Measurements from ENCODE around the gene CMPK2. TPM values are rescaled to one million over a fixed set of nuclear protein-coding genes. Genes with fewer than 3 reads are reported as not detected.

CMPK2 gene
- polyA plus RNA-seq, 1 of the 3 experiments (the other 2 are of a cell fraction): 1.1 TPM

- no peak overlapping the region for H2AFZ ChIP-seq (ENCODE audit: low read depth)
- H3K79me2 ChIP-seq (ENCODE audit: insufficient read depth): no peaks in the 10 kb centered on the region
- H4K20me1 ChIP-seq (ENCODE audit: insufficient read depth): no peaks in the 10 kb centered on the region
- H3K9me2 ChIP-seq: no peaks in the 10 kb centered on the region
- TF ChIP-seq TAF1 (IDR thresholded peaks at IDR 0.05; ENCODE audit: borderline replicate concordance, low read depth, low read length): no peak
- no peak for TF ChIP-seq ELF1 (IDR thresholded peaks at IDR 0.05)
- TF ChIP-seq SMC3 (IDR thresholded peaks at IDR 0.05; ENCODE audit: low read depth, low read length): no peak
- TF ChIP-seq NFIC (IDR thresholded peaks at IDR 0.05; ENCODE audit: borderline replicate concordance): no peak
- TF ChIP-seq IRF3 (IDR thresholded peaks at IDR 0.05; ENCODE audit: low read depth, low read length): no peak
- no peak for TF ChIP-seq RCOR1 (IDR thresholded peaks at IDR 0.05; ENCODE audit: low read length)
- TF ChIP-seq EZH2phosphoT487 (IDR thresholded peaks at IDR 0.05; ENCODE audit: borderline replicate concordance, low read depth): no peak
- TF ChIP-seq YY1 (IDR thresholded peaks at IDR 0.05; ENCODE audit: low read depth): no peak
- no peak for TF ChIP-seq EP300 (IDR thresholded peaks at IDR 0.05; ENCODE audit: borderline replicate concordance in 1 of 2, low read depth in 1 of 2, low read length in 1 of 2)
- TF ChIP-seq, protein P1, sequence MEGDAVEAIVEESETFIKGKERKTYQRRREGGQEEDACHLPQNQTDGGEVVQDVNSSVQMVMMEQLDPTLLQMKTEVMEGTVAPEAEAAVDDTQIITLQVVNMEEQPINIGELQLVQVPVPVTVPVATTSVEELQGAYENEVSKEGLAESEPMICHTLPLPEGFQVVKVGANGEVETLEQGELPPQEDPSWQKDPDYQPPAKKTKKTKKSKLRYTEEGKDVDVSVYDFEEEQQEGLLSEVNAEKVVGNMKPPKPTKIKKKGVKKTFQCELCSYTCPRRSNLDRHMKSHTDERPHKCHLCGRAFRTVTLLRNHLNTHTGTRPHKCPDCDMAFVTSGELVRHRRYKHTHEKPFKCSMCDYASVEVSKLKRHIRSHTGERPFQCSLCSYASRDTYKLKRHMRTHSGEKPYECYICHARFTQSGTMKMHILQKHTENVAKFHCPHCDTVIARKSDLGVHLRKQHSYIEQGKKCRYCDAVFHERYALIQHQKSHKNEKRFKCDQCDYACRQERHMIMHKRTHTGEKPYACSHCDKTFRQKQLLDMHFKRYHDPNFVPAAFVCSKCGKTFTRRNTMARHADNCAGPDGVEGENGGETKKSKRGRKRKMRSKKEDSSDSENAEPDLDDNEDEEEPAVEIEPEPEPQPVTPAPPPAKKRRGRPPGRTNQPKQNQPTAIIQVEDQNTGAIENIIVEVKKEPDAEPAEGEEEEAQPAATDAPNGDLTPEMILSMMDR (IDR thresholded peaks at IDR 0.05): no peak
- no peak for TF ChIP-seq NRF1 (IDR thresholded peaks at IDR 0.05; ENCODE audit: low read depth, low read length)
- TF ChIP-seq, protein P2, sequence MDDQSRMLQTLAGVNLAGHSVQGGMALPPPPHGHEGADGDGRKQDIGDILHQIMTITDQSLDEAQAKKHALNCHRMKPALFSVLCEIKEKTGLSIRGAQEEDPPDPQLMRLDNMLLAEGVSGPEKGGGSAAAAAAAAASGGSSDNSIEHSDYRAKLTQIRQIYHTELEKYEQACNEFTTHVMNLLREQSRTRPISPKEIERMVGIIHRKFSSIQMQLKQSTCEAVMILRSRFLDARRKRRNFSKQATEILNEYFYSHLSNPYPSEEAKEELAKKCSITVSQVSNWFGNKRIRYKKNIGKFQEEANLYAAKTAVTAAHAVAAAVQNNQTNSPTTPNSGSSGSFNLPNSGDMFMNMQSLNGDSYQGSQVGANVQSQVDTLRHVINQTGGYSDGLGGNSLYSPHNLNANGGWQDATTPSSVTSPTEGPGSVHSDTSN (IDR thresholded peaks at IDR 0.05): no peak
- TF ChIP-seq, protein P3, sequence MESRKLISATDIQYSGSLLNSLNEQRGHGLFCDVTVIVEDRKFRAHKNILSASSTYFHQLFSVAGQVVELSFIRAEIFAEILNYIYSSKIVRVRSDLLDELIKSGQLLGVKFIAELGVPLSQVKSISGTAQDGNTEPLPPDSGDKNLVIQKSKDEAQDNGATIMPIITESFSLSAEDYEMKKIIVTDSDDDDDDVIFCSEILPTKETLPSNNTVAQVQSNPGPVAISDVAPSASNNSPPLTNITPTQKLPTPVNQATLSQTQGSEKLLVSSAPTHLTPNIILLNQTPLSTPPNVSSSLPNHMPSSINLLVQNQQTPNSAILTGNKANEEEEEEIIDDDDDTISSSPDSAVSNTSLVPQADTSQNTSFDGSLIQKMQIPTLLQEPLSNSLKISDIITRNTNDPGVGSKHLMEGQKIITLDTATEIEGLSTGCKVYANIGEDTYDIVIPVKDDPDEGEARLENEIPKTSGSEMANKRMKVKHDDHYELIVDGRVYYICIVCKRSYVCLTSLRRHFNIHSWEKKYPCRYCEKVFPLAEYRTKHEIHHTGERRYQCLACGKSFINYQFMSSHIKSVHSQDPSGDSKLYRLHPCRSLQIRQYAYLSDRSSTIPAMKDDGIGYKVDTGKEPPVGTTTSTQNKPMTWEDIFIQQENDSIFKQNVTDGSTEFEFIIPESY (IDR thresholded peaks at IDR 0.05; ENCODE audit: borderline replicate concordance, low read depth): no peak
- no peaks in the 10 kb centered on the region for H3K9me3 ChIP-seq
- H3K27ac ChIP-seq (ENCODE audit: low read depth in 2 of 2, low read length in 1 of 2): no peak overlapping the region
- H3K4me3 ChIP-seq (ENCODE audit: low read depth in 2 of 2, low read length in 1 of 2): no peak overlapping the region
- H3K27me3 ChIP-seq (ENCODE audit: insufficient read depth): no peaks in the 10 kb centered on the region
- CTCF ChIA-PET: interaction anchor here (1.1 to 7.5 kb wide), 3 partner anchors 12 to 18 kb away, joined by 3 to 73 read pairs (median 3); partner anchors contain the start of gene CMPK2
- H3K9ac ChIP-seq: no peak overlapping the region
- H3K4me1 ChIP-seq (ENCODE audit: control insufficient read depth in 1 of 2, insufficient read depth in 2 of 2, low read depth in 1 of 2, low read length in 1 of 2): no peaks in the 10 kb centered on the region; a peak in 1 of 4 replicates
- 58% methylated on average over 7 of the region's 7 CpGs for WGBS (ENCODE audit: low lambda C conversion rate)
- no peaks in the 10 kb centered on the region for H3K36me3 ChIP-seq (replicated peaks in 1 of 2; ENCODE audit: control insufficient read depth in 1 of 2, insufficient read depth in 2 of 2, low read length in 1 of 2)
- H3F3A ChIP-seq (replicated peaks; ENCODE audit: insufficient read depth): no peaks in the 10 kb centered on the region
- no peak overlapping the region for H3K4me2 ChIP-seq
- POLR2A ChIA-PET: no interaction called here
- DNase-seq: no peak
Measured at GRCh38 chr2:6883448-6884122, 17.9 kb upstream of the CMPK2 start.

Data from SK-N-SH (cell line).